ENCODE data around the gene DTNB. TPM values are rescaled to one million over a fixed set of nuclear protein-coding genes. Genes with fewer than 3 reads are reported as not detected.
A peak's percentile ranks its signal among the peaks of the same experiment; 100 is the strongest.
"Not testable (repeated sequence)": the region's sequence is repeated elsewhere in the genome, so short reads cannot be mapped to it uniquely, and the experiment has no call there.

Gene DTNB
- total and polyA plus RNA-seq, 10 of the 15 experiments (the other 5 are each of a cell fraction or from before 2014, with no cell fraction given): 4.5 to 30.6 (median 11.9) TPM

DNA sequence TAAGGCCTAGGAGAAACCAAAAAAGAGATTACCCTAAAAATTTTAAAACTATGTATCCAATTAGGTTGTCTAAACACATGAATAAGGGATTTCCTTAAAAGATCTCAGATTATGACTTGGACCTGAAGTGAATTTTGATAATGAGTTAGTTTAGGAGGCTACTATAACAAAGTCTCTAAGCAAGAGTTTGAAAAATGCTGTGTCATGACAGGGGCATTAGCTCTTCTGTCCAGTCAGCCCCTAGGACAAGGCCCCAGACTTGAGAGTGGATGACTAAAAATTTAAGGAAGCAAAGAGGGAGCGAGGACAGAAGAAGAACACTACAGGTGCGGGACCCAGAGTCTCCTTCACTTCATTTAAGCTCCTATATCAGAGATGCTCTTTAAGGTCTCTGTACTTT, 135.9 kb downstream of the DTNB start:
- CTCF ChIA-PET: no interaction called here
- POLR2A ChIA-PET: no interaction called here
- SMC1A ChIA-PET (ENCODE audit: uncharacterized antibody, unreplicated experiment): interaction anchor here (0.7 to 1.3 kb wide), 2 partner anchors 22 to 127 kb away, joined by 4 read pairs; no protein-coding TSS in a partner anchor

DNA sequence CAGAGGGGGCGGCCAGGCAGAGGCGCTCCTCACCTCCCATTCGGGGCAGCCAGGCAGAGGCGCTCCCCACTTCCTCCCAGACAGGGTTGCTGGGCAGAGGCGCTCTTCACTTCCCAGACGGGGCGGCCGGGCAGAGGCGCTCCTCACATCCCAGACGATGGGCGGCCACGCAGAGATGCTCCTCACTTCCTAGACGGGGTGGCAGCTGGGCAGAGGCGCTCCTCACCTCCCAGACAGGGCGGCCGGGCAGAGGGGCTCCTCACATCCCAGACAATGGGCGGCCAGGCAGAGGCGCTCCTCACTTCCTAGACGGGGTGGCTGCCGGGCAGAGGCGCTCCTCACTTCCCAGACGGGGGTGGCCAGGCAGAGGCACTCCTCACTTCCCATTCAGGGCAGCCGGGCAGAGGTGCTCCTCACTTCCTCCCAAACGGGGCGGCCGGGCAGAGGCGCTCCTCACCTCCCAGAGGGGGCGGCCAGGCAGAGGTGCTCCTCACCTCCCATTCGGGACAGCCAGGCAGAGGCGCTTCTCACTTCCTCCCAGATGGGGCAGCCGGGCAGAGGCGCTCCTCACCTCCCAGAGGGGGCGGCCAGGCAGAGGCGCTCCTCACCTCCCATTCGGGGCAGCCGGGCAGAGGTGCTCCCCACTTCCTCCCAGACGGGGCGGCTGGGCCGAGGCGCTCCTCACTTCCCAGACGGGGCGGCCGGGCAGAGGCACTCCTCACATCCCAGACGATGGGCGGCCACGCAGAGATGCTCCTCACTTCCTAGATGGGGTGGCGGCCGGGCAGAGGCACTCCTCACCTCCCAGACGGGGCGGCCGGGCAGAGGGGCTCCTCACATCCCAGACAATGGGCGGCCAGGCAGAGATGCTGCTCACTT, 137.7 kb downstream of the DTNB start:
- BruUV-seq (replicated peaks); FAIRE-seq: not testable (repeated sequence)

More for the DNA sequence above, 135.9 kb downstream of the DTNB start:
- H3K9me3 ChIP-seq (replicated peaks; ENCODE audit: control insufficient read depth, insufficient read depth, low read length): no peaks in the 10 kb centered on the region; the same call in 2 of the 3 replicates
- intact Hi-C loops (cut with micrococcal nuclease; ENCODE audit: unreplicated experiment): no loop called here
- in situ Hi-C loops (cut with MboI): no loop called here
- FAIRE-seq (peak; percentile 57), DNase-seq (ENCODE audit: low read depth, low spot score) (no peak), ATAC-seq (no peak)
- no TSS peak for BruUV-seq (replicated peaks)
- H2AFZ ChIP-seq (ENCODE audit: control insufficient read depth, low read depth, low read length): no peak overlapping the region
- no peak overlapping the region for H3K4me2 ChIP-seq (ENCODE audit: control insufficient read depth, insufficient read depth)
- RAD21 ChIA-PET (ENCODE audit: unreplicated experiment): no interaction called here
- no peaks in the 10 kb centered on the region for H3K4me1 ChIP-seq (ENCODE audit: control insufficient read depth, insufficient read depth, low read length)
- no peak overlapping the region for H3K27ac ChIP-seq (ENCODE audit: control insufficient read depth, insufficient read depth)
- TF ChIP-seq CBFB (IDR thresholded peaks at IDR 0.05; ENCODE audit: low read depth): no peak
- no peak for TF ChIP-seq NFXL1 (IDR thresholded peaks at IDR 0.05; ENCODE audit: borderline replicate concordance)
- no peak overlapping the region for H3K4me3 ChIP-seq
- H4K20me1 ChIP-seq (ENCODE audit: control insufficient read depth, insufficient read depth): no peaks in the 10 kb centered on the region
- H3K9ac ChIP-seq (ENCODE audit: control insufficient read depth, insufficient read depth, low read length): no peak overlapping the region
- 100% methylated on average over 2 of the region's 2 CpGs for WGBS (ENCODE audit: insufficient coverage, insufficient replicate concordance, low lambda C conversion rate, missing lambda C conversion rate)
- H3K79me2 ChIP-seq (ENCODE audit: control insufficient read depth, insufficient read depth, low read length): no peaks in the 10 kb centered on the region
- H3K36me3 ChIP-seq (ENCODE audit: control insufficient read depth in 2 of 2, insufficient read depth in 2 of 2, low read length in 1 of 2): no peaks in the 10 kb centered on the region
- no peaks in the 10 kb centered on the region for H3K27me3 ChIP-seq (replicated peaks in 1 of 2; ENCODE audit: control insufficient read depth in 2 of 2, insufficient read depth in 2 of 2, low read length in 1 of 2)

DNA sequence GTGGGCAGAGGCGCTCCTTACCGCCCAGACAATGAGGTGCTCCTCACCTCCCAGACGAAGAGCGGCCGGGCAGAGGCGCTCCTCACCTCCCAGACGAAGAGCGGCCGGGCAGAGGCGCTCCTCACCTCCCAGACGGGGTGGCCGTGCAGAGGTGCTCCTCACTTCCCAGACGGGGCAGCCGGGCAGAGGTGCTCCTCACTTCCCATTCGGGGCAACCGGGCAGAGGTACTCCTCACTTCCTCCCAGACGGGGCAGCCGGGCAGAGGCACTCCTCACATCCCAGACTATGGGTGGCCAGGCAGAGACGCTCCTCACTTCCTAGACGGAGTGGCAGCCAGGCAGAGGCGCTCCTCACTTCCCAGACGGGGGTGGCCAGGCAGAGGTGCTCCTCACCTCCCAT, 138.4 kb downstream of the DTNB start:
- FAIRE-seq; H2AFZ ChIP-seq (ENCODE audit: control insufficient read depth, low read depth, low read length); H3K9ac ChIP-seq (ENCODE audit: control insufficient read depth, insufficient read depth, low read length); H3K9me3 ChIP-seq (replicated peaks; ENCODE audit: control insufficient read depth, insufficient read depth, low read length); ATAC-seq; H3K27ac ChIP-seq (ENCODE audit: control insufficient read depth, insufficient read depth); SMC1A ChIA-PET (ENCODE audit: uncharacterized antibody, unreplicated experiment); POLR2A ChIA-PET; H3K4me2 ChIP-seq (ENCODE audit: control insufficient read depth, insufficient read depth); H3K36me3 ChIP-seq (ENCODE audit: control insufficient read depth in 2 of 2, insufficient read depth in 2 of 2, low read length in 1 of 2); BruUV-seq (replicated peaks); H3K79me2 ChIP-seq (ENCODE audit: control insufficient read depth, insufficient read depth, low read length); RAD21 ChIA-PET (ENCODE audit: unreplicated experiment); H4K20me1 ChIP-seq (ENCODE audit: control insufficient read depth, insufficient read depth); intact Hi-C loops (cut with micrococcal nuclease; ENCODE audit: unreplicated experiment); DNase-seq (ENCODE audit: low read depth, low spot score); CTCF ChIA-PET; H3K4me1 ChIP-seq (ENCODE audit: control insufficient read depth, insufficient read depth, low read length); H3K27me3 ChIP-seq (replicated peaks in 1 of 2; ENCODE audit: control insufficient read depth in 2 of 2, insufficient read depth in 2 of 2, low read length in 1 of 2); in situ Hi-C loops (cut with MboI); H3K4me3 ChIP-seq: not testable (repeated sequence)
- 94% methylated on average over 22 of the region's 22 CpGs for WGBS (ENCODE audit: insufficient coverage, insufficient replicate concordance, low lambda C conversion rate, missing lambda C conversion rate)

More for the DNA sequence above, 137.7 kb downstream of the DTNB start:
- H3K4me1 ChIP-seq (ENCODE audit: control insufficient read depth, insufficient read depth, low read length); H3K4me2 ChIP-seq (ENCODE audit: control insufficient read depth, insufficient read depth); H3K79me2 ChIP-seq (ENCODE audit: control insufficient read depth, insufficient read depth, low read length); SMC1A ChIA-PET (ENCODE audit: uncharacterized antibody, unreplicated experiment); CTCF ChIA-PET; ATAC-seq; H4K20me1 ChIP-seq (ENCODE audit: control insufficient read depth, insufficient read depth); H2AFZ ChIP-seq (ENCODE audit: control insufficient read depth, low read depth, low read length); H3K9me3 ChIP-seq (replicated peaks; ENCODE audit: control insufficient read depth, insufficient read depth, low read length); H3K36me3 ChIP-seq (ENCODE audit: control insufficient read depth in 2 of 2, insufficient read depth in 2 of 2, low read length in 1 of 2); RAD21 ChIA-PET (ENCODE audit: unreplicated experiment); H3K9ac ChIP-seq (ENCODE audit: control insufficient read depth, insufficient read depth, low read length); in situ Hi-C loops (cut with MboI); intact Hi-C loops (cut with micrococcal nuclease; ENCODE audit: unreplicated experiment); H3K27ac ChIP-seq (ENCODE audit: control insufficient read depth, insufficient read depth); DNase-seq (ENCODE audit: low read depth, low spot score); POLR2A ChIA-PET; H3K4me3 ChIP-seq; H3K27me3 ChIP-seq (replicated peaks in 1 of 2; ENCODE audit: control insufficient read depth in 2 of 2, insufficient read depth in 2 of 2, low read length in 1 of 2): not testable (repeated sequence)
- 96% methylated on average over 50 of the region's 52 CpGs for WGBS (ENCODE audit: insufficient coverage, insufficient replicate concordance, low lambda C conversion rate, missing lambda C conversion rate)

All from GM12878 (cell line).